GM19397 (cell line): ENCODE measurements around the gene TET2.

Experiments used
- ATAC-seq: cut with Tn5 transposase; IDR thresholded peaks from one replicate; pipeline ENCODE4 v1.9.1; 2021; ENCODE audit warnings: mild to moderate bottlenecking, moderate library complexity; ENCODE audit not compliant: unreplicated experiment

TET2 gene

GRCh38 chr4:105230287-105230686 is 83.6 kb downstream of the TET2 start:
- no peak for ATAC-seq

GRCh38 chr4:105232374-105232773 is 85.7 kb downstream of the TET2 start:
- ATAC-seq = no peak

- ATAC-seq = no peak
Measured at GRCh38 chr4:105234582-105234981, 87.9 kb downstream of the TET2 start.

- peak; percentile 91 for ATAC-seq
Measured at GRCh38 chr4:105236202-105236915, 89.7 kb downstream of the TET2 start.

DNA sequence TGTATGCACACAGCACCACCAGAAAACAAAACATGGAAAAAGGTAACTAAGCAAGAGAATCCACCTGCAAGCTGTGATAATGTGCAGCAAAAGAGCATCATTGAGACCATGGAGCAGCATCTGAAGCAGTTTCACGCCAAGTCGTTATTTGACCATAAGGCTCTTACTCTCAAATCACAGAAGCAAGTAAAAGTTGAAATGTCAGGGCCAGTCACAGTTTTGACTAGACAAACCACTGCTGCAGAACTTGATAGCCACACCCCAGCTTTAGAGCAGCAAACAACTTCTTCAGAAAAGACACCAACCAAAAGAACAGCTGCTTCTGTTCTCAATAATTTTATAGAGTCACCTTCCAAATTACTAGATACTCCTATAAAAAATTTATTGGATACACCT is 90.2 kb downstream of the TET2 start:
- peak; percentile 27 for ATAC-seq

GRCh38 chr4:105240037-105240436 is 93.4 kb downstream of the TET2 start:
- ATAC-seq = no peak

- ATAC-seq = no peak
Measured at GRCh38 chr4:105241451-105241850, 94.8 kb downstream of the TET2 start.

DNA sequence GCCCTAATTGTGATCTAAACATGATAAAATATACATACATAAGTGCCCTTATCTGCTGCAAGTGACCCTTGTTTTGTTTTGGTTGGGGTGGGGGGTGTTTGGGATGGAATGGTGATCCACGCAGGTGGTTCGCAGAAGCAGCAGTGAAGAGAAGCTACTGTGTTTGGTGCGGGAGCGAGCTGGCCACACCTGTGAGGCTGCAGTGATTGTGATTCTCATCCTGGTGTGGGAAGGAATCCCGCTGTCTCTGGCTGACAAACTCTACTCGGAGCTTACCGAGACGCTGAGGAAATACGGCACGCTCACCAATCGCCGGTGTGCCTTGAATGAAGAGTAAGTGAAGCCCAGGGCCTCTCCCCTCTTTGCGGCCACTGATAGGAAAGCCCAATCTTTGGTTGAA is 96.8 kb downstream of the TET2 start:
- ATAC-seq = no peak

DNA sequence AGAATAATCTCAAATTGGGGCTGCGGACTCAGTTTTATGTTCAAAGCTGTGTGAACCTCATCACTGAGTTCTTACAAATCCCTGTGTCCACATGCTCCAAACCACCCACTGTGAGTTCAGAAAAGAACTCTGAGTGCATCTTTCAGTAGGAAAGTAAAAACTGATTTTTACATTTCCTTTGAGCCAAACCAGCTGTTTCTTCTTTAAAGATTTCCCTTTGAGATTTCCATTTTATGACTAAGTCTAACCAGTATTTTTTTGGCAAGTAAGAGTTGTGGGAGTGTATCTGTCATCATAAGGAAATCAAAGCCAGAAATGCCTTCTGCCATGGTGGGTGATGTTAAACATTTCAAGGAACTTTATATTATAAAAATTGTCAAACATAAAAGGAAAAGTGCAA is 100.0 kb downstream of the TET2 start:
- no peak for ATAC-seq

DNA sequence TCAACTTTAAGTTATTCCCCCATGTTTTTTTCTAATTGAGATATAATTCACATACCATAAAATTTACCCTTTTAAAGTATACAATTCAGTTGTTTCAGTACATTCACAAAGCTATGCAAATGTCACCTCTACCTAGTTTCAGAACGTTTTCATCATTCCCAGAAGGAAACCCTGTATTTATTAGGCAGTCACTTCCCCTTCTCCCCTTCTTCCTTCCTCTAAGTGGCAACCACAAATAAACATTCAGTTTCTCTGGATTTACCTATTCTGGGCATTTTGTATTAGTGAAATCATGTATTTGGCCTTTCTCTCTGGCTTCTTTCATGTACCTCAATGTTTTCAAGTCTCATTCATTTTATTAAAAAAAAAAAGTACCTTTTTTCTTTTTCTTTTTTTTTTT is 101.9 kb downstream of the TET2 start:
- ATAC-seq = no peak

GRCh38 chr4:105257817-105258495 is 111.3 kb downstream of the TET2 start:
- no peak for ATAC-seq

DNA sequence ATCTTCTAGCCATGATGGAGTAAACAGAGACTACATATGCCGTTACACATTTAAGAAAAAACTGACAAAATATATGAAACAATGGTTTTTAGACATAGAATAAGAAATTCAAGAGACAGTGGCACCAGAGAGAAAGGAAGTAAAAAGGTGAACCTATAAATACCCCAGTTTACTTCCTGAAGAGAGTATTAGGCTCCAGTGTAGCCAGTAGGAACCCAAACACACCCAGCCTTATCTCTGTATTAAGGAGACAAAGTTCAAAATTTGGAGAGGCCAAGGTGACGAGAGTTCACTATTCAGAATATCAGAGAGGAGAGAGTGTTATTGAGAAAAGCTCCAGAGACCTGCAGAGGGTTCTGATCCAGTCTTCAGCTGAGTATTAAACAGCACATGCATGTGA is 119.0 kb downstream of the TET2 start:
- no peak for ATAC-seq

- no peak for ATAC-seq
Measured at GRCh38 chr4:105267280-105267679, 120.6 kb downstream of the TET2 start.

DNA sequence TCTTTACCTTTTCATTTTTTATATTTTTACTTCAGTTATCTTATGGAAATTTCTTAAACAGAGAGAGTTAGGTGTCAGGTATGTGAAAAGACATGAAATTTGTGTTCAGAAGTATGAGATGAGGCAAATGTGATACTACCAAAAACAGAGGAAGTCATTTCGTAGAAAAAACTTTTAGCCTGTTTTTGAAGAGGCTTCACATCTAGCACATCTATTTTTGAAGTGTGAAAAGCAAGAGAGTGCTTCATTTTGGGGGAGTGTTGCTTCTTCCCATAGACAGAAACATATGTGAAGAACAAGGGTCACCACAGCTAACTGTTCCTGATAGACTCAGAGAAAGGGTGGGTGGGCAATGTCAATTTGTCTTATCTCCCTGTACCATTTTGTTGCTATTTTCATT is 125.3 kb downstream of the TET2 start:
- ATAC-seq = no peak

DNA sequence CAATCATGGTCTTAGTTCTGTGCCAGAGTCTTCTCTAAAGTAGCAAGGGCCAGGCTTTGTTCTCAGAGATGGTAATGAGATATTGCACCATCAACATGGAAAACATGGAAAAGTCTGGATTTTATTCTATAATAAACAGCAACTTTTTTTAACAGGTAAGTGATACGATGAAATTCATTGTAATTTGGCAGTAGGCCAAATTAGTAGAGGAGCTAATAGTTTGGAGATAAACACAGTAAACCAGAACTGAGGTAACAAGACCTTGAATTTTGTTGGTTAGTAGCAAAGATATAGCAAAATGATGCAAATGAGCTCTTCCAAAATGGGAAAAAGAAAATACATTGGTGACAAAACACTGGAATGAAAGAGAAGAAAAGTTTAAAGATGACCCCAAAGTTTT is 126.6 kb downstream of the TET2 start:
- ATAC-seq = no peak

DNA sequence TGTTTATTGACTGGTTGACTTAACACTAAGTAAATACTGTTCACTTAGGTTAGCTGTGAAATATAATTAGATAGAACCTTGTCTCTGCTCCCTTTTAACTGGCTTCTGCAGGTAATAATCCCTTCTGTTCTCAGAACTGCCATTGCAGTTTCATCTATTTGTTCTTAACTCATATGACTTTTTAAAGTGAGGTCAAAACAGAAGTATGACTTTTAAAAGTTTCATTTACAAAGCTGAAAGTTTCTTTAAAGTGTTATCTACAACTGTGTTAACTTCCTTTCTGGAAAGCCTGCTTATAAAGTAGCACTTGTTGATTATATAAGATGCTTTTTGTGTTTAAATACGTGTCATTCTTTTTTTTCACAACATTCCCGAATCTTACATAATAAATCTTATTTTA is 127.4 kb downstream of the TET2 start:
- no peak for ATAC-seq

DNA sequence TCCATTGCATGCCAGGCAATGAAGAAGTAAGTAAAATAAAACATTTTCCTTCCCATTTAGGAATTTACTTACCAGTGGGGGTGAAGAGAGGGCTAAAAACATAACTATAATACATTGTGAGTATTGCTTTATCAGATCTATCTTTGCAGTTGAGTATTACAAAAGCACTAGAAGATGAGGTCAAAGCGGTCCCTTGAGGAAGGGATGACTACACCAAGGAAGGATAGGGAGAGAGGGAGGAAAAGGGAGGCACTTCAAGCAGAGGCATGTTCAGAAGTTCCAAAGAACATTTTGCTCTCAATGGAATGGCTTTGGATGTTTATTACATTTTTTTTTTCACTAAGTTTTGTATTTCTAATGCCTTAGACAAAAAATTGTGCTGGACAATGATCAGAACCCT is 127.8 kb downstream of the TET2 start:
- no peak for ATAC-seq

DNA sequence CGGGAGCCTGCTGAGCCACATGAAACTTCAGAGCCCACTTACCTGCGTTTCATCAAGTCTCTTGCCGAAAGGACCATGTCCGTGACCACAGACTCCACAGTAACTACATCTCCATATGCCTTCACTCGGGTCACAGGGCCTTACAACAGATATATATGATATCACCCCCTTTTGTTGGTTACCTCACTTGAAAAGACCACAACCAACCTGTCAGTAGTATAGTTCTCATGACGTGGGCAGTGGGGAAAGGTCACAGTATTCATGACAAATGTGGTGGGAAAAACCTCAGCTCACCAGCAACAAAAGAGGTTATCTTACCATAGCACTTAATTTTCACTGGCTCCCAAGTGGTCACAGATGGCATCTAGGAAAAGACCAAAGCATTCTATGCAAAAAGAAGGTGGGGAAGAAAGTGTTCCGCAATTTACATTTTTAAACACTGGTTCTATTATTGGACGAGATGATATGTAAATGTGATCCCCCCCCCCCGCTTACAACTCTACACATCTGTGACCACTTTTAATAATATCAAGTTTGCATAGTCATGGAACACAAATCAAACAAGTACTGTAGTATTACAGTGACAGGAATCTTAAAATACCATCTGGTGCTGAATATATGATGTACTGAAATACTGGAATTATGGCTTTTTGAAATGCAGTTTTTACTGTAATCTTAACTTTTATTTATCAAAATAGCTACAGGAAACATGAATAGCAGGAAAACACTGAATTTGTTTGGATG is 129.9 kb downstream of the TET2 start:
- ATAC-seq = no peak

- ATAC-seq = no peak
Measured at GRCh38 chr4:105277702-105278101, 131.0 kb downstream of the TET2 start.

DNA sequence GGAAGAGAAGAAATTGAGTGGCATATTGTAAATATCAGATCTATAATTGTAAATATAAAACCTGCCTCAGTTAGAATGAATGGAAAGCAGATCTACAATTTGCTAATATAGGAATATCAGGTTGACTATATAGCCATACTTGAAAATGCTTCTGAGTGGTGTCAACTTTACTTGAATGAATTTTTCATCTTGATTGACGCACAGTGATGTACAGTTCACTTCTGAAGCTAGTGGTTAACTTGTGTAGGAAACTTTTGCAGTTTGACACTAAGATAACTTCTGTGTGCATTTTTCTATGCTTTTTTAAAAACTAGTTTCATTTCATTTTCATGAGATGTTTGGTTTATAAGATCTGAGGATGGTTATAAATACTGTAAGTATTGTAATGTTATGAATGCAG is 132.6 kb downstream of the TET2 start:
- no peak for ATAC-seq

GRCh38 chr4:105280338-105281123 is 133.9 kb downstream of the TET2 start:
- ATAC-seq = no peak

- ATAC-seq = no peak
Measured at GRCh38 chr4:105281124-105281415, 134.4 kb downstream of the TET2 start.
